Vagina (tissue), 2 donors: ENCODE measurements around the gene ADNP. TPM values are rescaled to one million over a fixed set of nuclear protein-coding genes. Genes with fewer than 3 reads are reported as not detected.

Experiments used
- DNase-seq, 2 donors: peaks; one replicate each; pipeline ENCODE4 v3.0.0-alpha.2; 2017; ENCODE audit errors: extremely low spot score in 2 of 2
- H3K27ac ChIP-seq: fragments of 200-600 bp; sonication (generic); one replicate; pipeline ENCODE4 v1.5.1; 2019
- H3K27me3 ChIP-seq: fragments of 200-600 bp; sonication (generic); one replicate; pipeline ENCODE4 v1.5.1; 2019
- H3K36me3 ChIP-seq, 2 donors: fragments of 200-600 bp; sonication (generic); one replicate each; pipeline ENCODE4 v1.5.1; 2017 to 2019
- H3K4me1 ChIP-seq: fragments of 200-600 bp; sonication (generic); one replicate; pipeline ENCODE4 v1.5.1; 2019
- H3K4me3 ChIP-seq, 2 donors: fragments of 200-600 bp; sonication (generic); 1 replicate in 1 of 2; 2 replicates in 1 of 2; pipeline ENCODE4 v1.5.1; 2016 to 2019
- H3K9me3 ChIP-seq: fragments of 200-600 bp; sonication (generic); one replicate; pipeline ENCODE4 v1.5.1; 2019
- POLR2A ChIP-seq, 2 donors: fragments of 450-650 bp; IDR thresholded peaks; one replicate each; pipeline ENCODE4 v1.6.1; 2017; ENCODE audit warnings: antibody characterized with exemption in 2 of 2, mild to moderate bottlenecking in 2 of 2, moderate library complexity in 2 of 2
- POLR2AphosphoS5 ChIP-seq, 2 donors: sonication (generic); formaldehyde crosslinking; IDR thresholded peaks; one replicate each; pipeline ENCODE4 v1.9.0; 2017; ENCODE audit warnings: antibody characterized with exemption in 2 of 2, mild to moderate bottlenecking in 2 of 2, low read depth in 1 of 2; ENCODE audit not compliant: insufficient read depth in 1 of 2
- intact Hi-C: fragments of 100-400 bp; cut with DNase I; formaldehyde crosslinking; loops from one replicate; pipeline ENCODE4 v1.15.1; 2023
- total RNA-seq: library from RNA; depleted of rRNA; stranded (reverse); fragments of >200 nt; gene quantifications from one replicate; pipeline ENCODE4 v1.2.3, GENCODE V29; 2016
- TF ChIP-seq, protein P1 (sequence below), 3 experiments: fragments of 450-650 bp in 2 of 3; fragments of 200-600 bp in 1 of 3; sonication (generic) in 1 of 3; IDR thresholded peaks; one replicate each; pipeline ENCODE4 v1.5.1; 2017 to 2019; ENCODE audit warnings: antibody characterized with exemption in 3 of 3, mild to moderate bottlenecking in 2 of 3, moderate library complexity in 2 of 3

Gene ADNP
- total RNA-seq, 1 donor from 2014 or later, result 51.6 TPM

DNA sequence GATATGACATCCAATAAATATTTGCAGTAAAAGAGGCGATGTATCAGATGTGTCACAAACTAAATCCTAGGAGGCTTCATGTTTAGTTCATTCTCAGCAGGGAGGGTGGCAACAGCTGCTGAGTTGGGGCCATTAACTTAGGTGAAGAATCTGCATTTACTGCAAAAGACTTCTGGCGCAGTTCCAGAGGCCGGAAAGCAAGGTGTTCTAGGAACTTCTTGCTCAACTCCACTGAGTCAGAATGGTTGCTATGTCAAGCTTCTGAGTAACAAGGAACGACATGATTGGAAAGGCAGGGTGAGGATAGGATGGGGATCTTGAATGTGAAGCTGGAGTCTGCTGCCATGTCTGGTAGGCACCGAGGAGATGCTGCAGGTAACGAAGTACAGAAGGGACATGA, 11.7 kb downstream of the ADNP start:
- no peaks in the 10 kb centered on the region for H3K27me3 ChIP-seq
- no peaks in the 10 kb centered on the region for H3K9me3 ChIP-seq
- no peak overlapping the region for H3K27ac ChIP-seq
- DNase-seq, result no peak
- peaks cover 100% of the 10 kb centered on the region for H3K4me1 ChIP-seq
- TF ChIP-seq POLR2A (IDR thresholded peaks at IDR 0.05), result no peak
- no peak for TF ChIP-seq POLR2AphosphoS5 (IDR thresholded peaks at IDR 0.05; ENCODE audit: insufficient read depth in 1 of 2, low read depth in 1 of 2)
- TF ChIP-seq, protein P1, sequence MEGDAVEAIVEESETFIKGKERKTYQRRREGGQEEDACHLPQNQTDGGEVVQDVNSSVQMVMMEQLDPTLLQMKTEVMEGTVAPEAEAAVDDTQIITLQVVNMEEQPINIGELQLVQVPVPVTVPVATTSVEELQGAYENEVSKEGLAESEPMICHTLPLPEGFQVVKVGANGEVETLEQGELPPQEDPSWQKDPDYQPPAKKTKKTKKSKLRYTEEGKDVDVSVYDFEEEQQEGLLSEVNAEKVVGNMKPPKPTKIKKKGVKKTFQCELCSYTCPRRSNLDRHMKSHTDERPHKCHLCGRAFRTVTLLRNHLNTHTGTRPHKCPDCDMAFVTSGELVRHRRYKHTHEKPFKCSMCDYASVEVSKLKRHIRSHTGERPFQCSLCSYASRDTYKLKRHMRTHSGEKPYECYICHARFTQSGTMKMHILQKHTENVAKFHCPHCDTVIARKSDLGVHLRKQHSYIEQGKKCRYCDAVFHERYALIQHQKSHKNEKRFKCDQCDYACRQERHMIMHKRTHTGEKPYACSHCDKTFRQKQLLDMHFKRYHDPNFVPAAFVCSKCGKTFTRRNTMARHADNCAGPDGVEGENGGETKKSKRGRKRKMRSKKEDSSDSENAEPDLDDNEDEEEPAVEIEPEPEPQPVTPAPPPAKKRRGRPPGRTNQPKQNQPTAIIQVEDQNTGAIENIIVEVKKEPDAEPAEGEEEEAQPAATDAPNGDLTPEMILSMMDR (IDR thresholded peaks at IDR 0.05), result no peak
- H3K36me3 ChIP-seq, result peaks cover 0 to 5% of the 10 kb centered on the region in 2 donors
- H3K4me3 ChIP-seq, result no peak overlapping the region
- intact Hi-C loops, result no loop called here

- no peak for DNase-seq
- Histone ChIP-seq H3K36me3 (peaks cover 0 to 2% of the 10 kb centered on the region in 2 donors), H3K9me3 (no peaks in the 10 kb centered on the region), H3K27ac (peak overlapping the region; percentile 32), H3K4me3 (no peak overlapping the region), H3K4me1 (peaks cover 100% of the 10 kb centered on the region), H3K27me3 (no peaks in the 10 kb centered on the region)
- intact Hi-C loops, result no loop called here
- TF ChIP-seq, protein P1 (IDR thresholded peaks at IDR 0.05), result no peak
- TF ChIP-seq POLR2AphosphoS5 (IDR thresholded peaks at IDR 0.05; ENCODE audit: insufficient read depth in 1 of 2, low read depth in 1 of 2), result peak in 1 of 2 donors; percentile 13
- TF ChIP-seq POLR2A (IDR thresholded peaks at IDR 0.05), result no peak
Measured at GRCh38 chr20:50918403-50918802, 12.8 kb downstream of the ADNP start.

DNA sequence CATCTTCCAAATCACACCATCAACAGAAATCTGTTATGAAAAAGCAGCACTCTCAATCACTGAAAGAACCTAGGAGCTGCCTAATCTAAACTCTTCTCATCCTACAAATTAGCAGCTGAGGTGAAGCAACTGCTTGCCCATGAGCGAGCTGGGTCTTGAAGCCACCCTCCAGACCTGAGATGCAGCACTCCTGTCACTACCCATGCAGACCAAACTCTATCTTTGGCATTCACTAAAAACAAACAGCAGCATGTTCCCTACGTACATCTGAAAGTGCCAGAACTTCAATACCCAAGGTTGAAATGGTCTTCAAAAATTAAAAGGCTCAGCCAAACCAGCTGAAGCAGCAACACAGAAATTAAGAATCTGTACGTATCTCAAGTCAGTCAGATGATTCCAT, 14.3 kb downstream of the ADNP start:
- intact Hi-C loops, result no loop called here
- H3K9me3 ChIP-seq, result no peaks in the 10 kb centered on the region
- no peaks in the 10 kb centered on the region for H3K27me3 ChIP-seq
- peaks cover 97% of the 10 kb centered on the region for H3K4me1 ChIP-seq
- no peak for TF ChIP-seq POLR2A (IDR thresholded peaks at IDR 0.05)
- TF ChIP-seq, protein P1 (IDR thresholded peaks at IDR 0.05), result no peak
- no peak for TF ChIP-seq POLR2AphosphoS5 (IDR thresholded peaks at IDR 0.05; ENCODE audit: insufficient read depth in 1 of 2, low read depth in 1 of 2)
- H3K27ac ChIP-seq, result no peak overlapping the region
- no peaks in the 10 kb centered on the region for H3K36me3 ChIP-seq
- no peak for DNase-seq
- H3K4me3 ChIP-seq, result no peak overlapping the region

DNA sequence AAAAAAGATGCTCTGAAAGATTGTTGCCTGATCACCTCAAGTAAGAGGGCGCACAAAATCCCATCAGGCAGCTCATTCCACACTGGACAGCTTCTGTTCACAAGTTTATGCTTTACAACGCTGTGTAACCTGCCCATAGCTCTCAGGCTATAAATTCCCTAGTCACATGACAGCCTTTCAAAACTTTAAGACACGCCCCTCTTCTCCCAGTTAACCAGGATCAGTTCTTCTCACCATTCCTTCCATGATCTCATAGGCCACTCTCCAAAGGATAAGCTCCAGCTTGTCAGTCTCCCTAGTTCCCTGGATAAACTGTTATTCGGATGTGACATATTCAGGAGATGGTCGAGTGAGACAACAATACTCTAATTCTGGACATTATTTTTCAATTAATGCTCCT, 15.0 kb downstream of the ADNP start:
- intact Hi-C loops, result no loop called here
- H3K4me3 ChIP-seq, result no peak overlapping the region
- peak in 1 of 2 donors; percentile 51 for TF ChIP-seq POLR2AphosphoS5 (IDR thresholded peaks at IDR 0.05; ENCODE audit: insufficient read depth in 1 of 2, low read depth in 1 of 2)
- TF ChIP-seq, protein P1 (IDR thresholded peaks at IDR 0.05), result no peak
- no peak for DNase-seq
- no peak overlapping the region for H3K27ac ChIP-seq
- peaks cover 97% of the 10 kb centered on the region for H3K4me1 ChIP-seq
- no peaks in the 10 kb centered on the region for H3K36me3 ChIP-seq
- H3K27me3 ChIP-seq, result no peaks in the 10 kb centered on the region
- no peaks in the 10 kb centered on the region for H3K9me3 ChIP-seq

GRCh38 chr20:50915424-50915823, 15.8 kb downstream of the ADNP start:
- intact Hi-C loops, result no loop called here
- DNase-seq, result no peak
- no peaks in the 10 kb centered on the region for H3K9me3 ChIP-seq
- H3K36me3 ChIP-seq, result no peaks in the 10 kb centered on the region
- H3K27ac ChIP-seq, result no peak overlapping the region
- no peak overlapping the region for H3K4me3 ChIP-seq
- H3K27me3 ChIP-seq, result no peaks in the 10 kb centered on the region
- peaks cover 94% of the 10 kb centered on the region for H3K4me1 ChIP-seq
- TF ChIP-seq POLR2AphosphoS5 (IDR thresholded peaks at IDR 0.05; ENCODE audit: insufficient read depth in 1 of 2, low read depth in 1 of 2) (no peak), POLR2A (IDR thresholded peaks at IDR 0.05) (no peak)
- TF ChIP-seq, protein P1 (IDR thresholded peaks at IDR 0.05), result no peak
